ENCODE results near the gene GPHN. TPM values are rescaled to one million over a fixed set of nuclear protein-coding genes. Genes with fewer than 3 reads are reported as not detected.

GPHN gene
- total RNA-seq, 1 donor from 2014 or later: 12.9 TPM

- DNase-seq (ENCODE audit: low read depth): no peak
- Histone ChIP-seq H3K27me3 (ENCODE audit: control insufficient read depth, insufficient read depth, low read length) (no peaks in the 10 kb centered on the region), H3K36me3 (ENCODE audit: control insufficient read depth, insufficient read depth, low read length) (no peaks in the 10 kb centered on the region), H3K4me3 (ENCODE audit: low read depth, low read length) (no peak overlapping the region)
- TF ChIP-seq CTCF (IDR thresholded peaks at IDR 0.05; ENCODE audit: insufficient read depth, low read length, poor library complexity, severe bottlenecking): no peak
Observed at GRCh38 chr14:66975251-66975650, 467.3 kb downstream of the GPHN start.

GRCh38 chr14:66979101-66979974 lies 471.4 kb downstream of the GPHN start:
- H3K36me3 ChIP-seq (ENCODE audit: control insufficient read depth, insufficient read depth, low read length): no peaks in the 10 kb centered on the region
- no peak for DNase-seq (ENCODE audit: low read depth)
- H3K4me3 ChIP-seq (ENCODE audit: low read depth, low read length): no peak overlapping the region
- TF ChIP-seq CTCF (IDR thresholded peaks at IDR 0.05; ENCODE audit: insufficient read depth, low read length, poor library complexity, severe bottlenecking): no peak
- no peaks in the 10 kb centered on the region for H3K27me3 ChIP-seq (ENCODE audit: control insufficient read depth, insufficient read depth, low read length)

GRCh38 chr14:66982247-66982646 lies 474.3 kb downstream of the GPHN start:
- TF ChIP-seq CTCF (IDR thresholded peaks at IDR 0.05; ENCODE audit: insufficient read depth, low read length, poor library complexity, severe bottlenecking): no peak
- DNase-seq (ENCODE audit: low read depth): no peak
- H3K27me3 ChIP-seq (ENCODE audit: control insufficient read depth, insufficient read depth, low read length): no peaks in the 10 kb centered on the region
- H3K4me3 ChIP-seq (ENCODE audit: low read depth, low read length): no peak overlapping the region
- H3K36me3 ChIP-seq (ENCODE audit: control insufficient read depth, insufficient read depth, low read length): no peaks in the 10 kb centered on the region

GRCh38 chr14:66992776-66993175 lies 484.8 kb downstream of the GPHN start:
- TF ChIP-seq CTCF (IDR thresholded peaks at IDR 0.05; ENCODE audit: insufficient read depth, low read length, poor library complexity, severe bottlenecking): no peak
- no peak for DNase-seq (ENCODE audit: low read depth)
- H3K27me3 ChIP-seq (ENCODE audit: control insufficient read depth, insufficient read depth, low read length): no peaks in the 10 kb centered on the region
- no peak overlapping the region for H3K4me3 ChIP-seq (ENCODE audit: low read depth, low read length)
- no peaks in the 10 kb centered on the region for H3K36me3 ChIP-seq (ENCODE audit: control insufficient read depth, insufficient read depth, low read length)

GRCh38 chr14:66993512-66993911 lies 485.6 kb downstream of the GPHN start:
- Histone ChIP-seq H3K36me3 (ENCODE audit: control insufficient read depth, insufficient read depth, low read length) (no peaks in the 10 kb centered on the region), H3K27me3 (ENCODE audit: control insufficient read depth, insufficient read depth, low read length) (no peaks in the 10 kb centered on the region), H3K4me3 (ENCODE audit: low read depth, low read length) (no peak overlapping the region)
- no peak for TF ChIP-seq CTCF (IDR thresholded peaks at IDR 0.05; ENCODE audit: insufficient read depth, low read length, poor library complexity, severe bottlenecking)
- no peak for DNase-seq (ENCODE audit: low read depth)

GRCh38 chr14:66998013-66998412 lies 490.1 kb downstream of the GPHN start:
- Histone ChIP-seq H3K36me3 (ENCODE audit: control insufficient read depth, insufficient read depth, low read length) (no peaks in the 10 kb centered on the region), H3K4me3 (ENCODE audit: low read depth, low read length) (no peak overlapping the region), H3K27me3 (ENCODE audit: control insufficient read depth, insufficient read depth, low read length) (no peaks in the 10 kb centered on the region)
- no peak for DNase-seq (ENCODE audit: low read depth)
- TF ChIP-seq CTCF (IDR thresholded peaks at IDR 0.05; ENCODE audit: insufficient read depth, low read length, poor library complexity, severe bottlenecking): no peak

Measured in kidney epithelial cell (primary cell).